Mesenchymal stem cell (in vitro differentiated cells and primary cell): ENCODE data around the gene PRSS57.

Experiments used
- DNase-seq: peaks from one replicate; pipeline ENCODE4 v3.0.0-alpha.2; 2013
- H2AFZ ChIP-seq: one replicate; pipeline ENCODE4 v1.6.1; 2013; ENCODE audit warnings: low read depth, mild to moderate bottlenecking, control low read depth, inconsistent platforms, low read length, moderate library complexity
- H2AK5ac ChIP-seq: 2 replicates; pipeline ENCODE4 v1.6.1; 2013; ENCODE audit warnings: low read length, moderate library complexity, mild to moderate bottlenecking, inconsistent platforms; ENCODE audit not compliant: severe bottlenecking
- H2BK120ac ChIP-seq: one replicate; pipeline ENCODE4 v1.6.1; 2013; ENCODE audit warnings: low read depth, mild to moderate bottlenecking, inconsistent platforms, low read length, moderate library complexity
- H2BK12ac ChIP-seq, 2 experiments: one replicate each; pipeline ENCODE4 v1.6.1; 2013; ENCODE audit warnings: inconsistent platforms in 2 of 2, low read length in 2 of 2, mild to moderate bottlenecking in 2 of 2, moderate library complexity in 2 of 2, control low read depth in 1 of 2
- H2BK15ac ChIP-seq: one replicate; pipeline ENCODE4 v1.6.1; 2013; ENCODE audit warnings: mild to moderate bottlenecking, low read depth, inconsistent platforms; ENCODE audit not compliant: poor library complexity, severe bottlenecking
- H2BK5ac ChIP-seq: 2 replicates; pipeline ENCODE4 v1.6.1; 2013; ENCODE audit warnings: low read depth, mild to moderate bottlenecking, low read length, control low read depth, inconsistent platforms; ENCODE audit not compliant: poor library complexity, severe bottlenecking
- H3K14ac ChIP-seq, 2 experiments: one replicate each; pipeline ENCODE4 v1.6.1; 2013; ENCODE audit warnings: inconsistent platforms in 2 of 2, low read length in 2 of 2, control low read depth in 1 of 2, mild to moderate bottlenecking in 1 of 2, moderate library complexity in 1 of 2
- H3K18ac ChIP-seq, 2 experiments: one replicate each; pipeline ENCODE4 v1.6.1; 2013; ENCODE audit warnings: inconsistent platforms in 2 of 2, low read length in 2 of 2, control low read depth in 1 of 2, low read depth in 1 of 2, mild to moderate bottlenecking in 1 of 2
- H3K23ac ChIP-seq, 2 experiments: one replicate each; pipeline ENCODE4 v1.6.1; 2013; ENCODE audit warnings: inconsistent platforms in 2 of 2, low read length in 2 of 2, mild to moderate bottlenecking in 2 of 2, moderate library complexity in 2 of 2, control low read depth in 1 of 2
- H3K27ac ChIP-seq: 2 replicates; pipeline ENCODE4 v1.5.1; 2013; ENCODE audit warnings: mild to moderate bottlenecking, moderate library complexity, low read length, control low read depth, inconsistent platforms; ENCODE audit not compliant: poor library complexity, severe bottlenecking
- H3K27me3 ChIP-seq, 2 experiments: 2 replicates each; pipeline versions ENCODE4 v1.6.1 to v1.7.0; 2013; ENCODE audit warnings: low read length in 2 of 2, mild to moderate bottlenecking in 2 of 2, moderate library complexity in 2 of 2, control low read depth in 1 of 2, inconsistent platforms in 1 of 2; ENCODE audit not compliant: control insufficient read depth in 1 of 2, insufficient read depth in 1 of 2
- H3K36me3 ChIP-seq, 2 experiments: 2 replicates each; pipeline versions ENCODE4 v1.6.1 to v1.7.0; 2013; ENCODE audit warnings: low read length in 2 of 2, control low read depth in 1 of 2, inconsistent platforms in 1 of 2, low read depth in 1 of 2, mild to moderate bottlenecking in 1 of 2; ENCODE audit not compliant: insufficient read depth in 2 of 2, control insufficient read depth in 1 of 2
- H3K4ac ChIP-seq, 2 experiments: one replicate each; pipeline ENCODE4 v1.6.1; 2013; ENCODE audit warnings: inconsistent platforms in 2 of 2, low read length in 2 of 2, mild to moderate bottlenecking in 2 of 2, moderate library complexity in 2 of 2, control low read depth in 1 of 2, low read depth in 1 of 2
- H3K4me1 ChIP-seq: 2 replicates; pipeline ENCODE4 v1.6.1; 2013; ENCODE audit warnings: low read depth, low read length, control low read depth; ENCODE audit not compliant: control insufficient read depth, insufficient read depth
- H3K4me2 ChIP-seq: 2 replicates; pipeline ENCODE4 v1.6.1; 2013; ENCODE audit warnings: low read length, mild to moderate bottlenecking, inconsistent platforms; ENCODE audit not compliant: poor library complexity, severe bottlenecking
- H3K4me3 ChIP-seq, 2 experiments: 2 replicates each; pipeline versions ENCODE4 v1.5.1 to v1.7.0; 2013; ENCODE audit warnings: low read length in 2 of 2, mild to moderate bottlenecking in 2 of 2, control low read depth in 1 of 2, low read depth in 1 of 2; ENCODE audit not compliant: insufficient read depth in 1 of 2
- H3K79me1 ChIP-seq: replicated peaks from 2 replicates; pipeline ENCODE4 v1.6.1; 2013; ENCODE audit warnings: mild to moderate bottlenecking, control low read depth, low read length, inconsistent platforms; ENCODE audit not compliant: poor library complexity, severe bottlenecking
- H3K9ac ChIP-seq: 2 replicates; pipeline ENCODE4 v1.7.0; 2013; ENCODE audit warnings: mild to moderate bottlenecking, low read length, moderate library complexity
- H3K9me3 ChIP-seq: 2 replicates; pipeline ENCODE4 v1.7.0; 2013; ENCODE audit warnings: mild to moderate bottlenecking, low read length; ENCODE audit not compliant: control insufficient read depth
- H4K8ac ChIP-seq: one replicate; pipeline ENCODE4 v1.6.1; 2013; ENCODE audit warnings: inconsistent platforms, mild to moderate bottlenecking, low read length, moderate library complexity
- H4K91ac ChIP-seq: one replicate; pipeline ENCODE4 v1.6.1; 2013; ENCODE audit warnings: mild to moderate bottlenecking, low read length, inconsistent platforms
- WGBS: methylation state at CpG from one replicate; pipeline ENCODE4 v1.1.7; 2013; ENCODE audit warnings: mixed read lengths; 5-methylcytosine and 5-hydroxymethylcytosine counted together

PRSS57 gene

GRCh38 chr19:725461-726089 lies 30.3 kb upstream of the PRSS57 start:
- 87% methylated on average over 12 of the region's 13 CpGs for WGBS

DNA sequence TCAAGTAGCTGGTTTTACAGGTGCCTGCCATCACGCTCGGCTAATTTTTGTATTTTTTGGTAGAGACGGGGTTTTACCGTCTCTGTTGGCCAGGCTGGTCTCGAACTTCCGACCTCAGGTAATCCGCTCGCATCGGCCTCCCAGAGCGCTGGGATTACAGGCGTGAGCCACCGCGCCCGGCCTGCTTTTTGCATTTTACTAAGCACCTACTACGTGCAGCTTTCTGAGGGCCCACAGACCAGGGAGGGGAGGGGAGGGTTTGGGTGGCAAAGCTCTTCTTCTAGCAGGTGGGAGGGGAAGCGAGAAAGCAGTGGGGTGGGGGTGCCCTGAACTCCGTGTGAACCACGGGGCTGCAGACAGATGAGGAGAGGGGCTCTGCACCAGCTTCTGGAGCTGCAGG lies 28.5 kb upstream of the PRSS57 start:
- H3K18ac ChIP-seq: no peak overlapping the region
- H3K9ac ChIP-seq: no peak overlapping the region
- no peak overlapping the region for H3K4me3 ChIP-seq
- no peaks in the 10 kb centered on the region for H3K9me3 ChIP-seq
- no peak overlapping the region for H2BK120ac ChIP-seq
- no peak overlapping the region for H4K91ac ChIP-seq
- no peak overlapping the region for H2BK12ac ChIP-seq
- no peak overlapping the region for H3K23ac ChIP-seq
- no peak overlapping the region for H4K8ac ChIP-seq
- H2AFZ ChIP-seq: no peak overlapping the region
- no peak for DNase-seq
- no peak overlapping the region for H2BK15ac ChIP-seq
- H3K14ac ChIP-seq: no peak overlapping the region
- H3K4me1 ChIP-seq: peaks cover 18% of the 10 kb centered on the region
- H3K27me3 ChIP-seq: no peaks in the 10 kb centered on the region
- no peak overlapping the region for H3K4ac ChIP-seq
- no peak overlapping the region for H2AK5ac ChIP-seq
- peaks cover 33% of the 10 kb centered on the region for H3K79me1 ChIP-seq
- no peak overlapping the region for H3K27ac ChIP-seq
- no peak overlapping the region for H2BK5ac ChIP-seq
- WGBS: 92% methylated on average over 18 of the region's 18 CpGs
- H3K36me3 ChIP-seq: peaks cover 3 to 53% of the 10 kb centered on the region in 2 experiments
- H3K4me2 ChIP-seq: no peak overlapping the region

More at GRCh38 chr19:725461-726089, 30.3 kb upstream of the PRSS57 start:
- Histone ChIP-seq H3K27me3 (no peaks in the 10 kb centered on the region), H2BK5ac (no peak overlapping the region), H3K4me3 (no peak overlapping the region), H2AFZ (no peak overlapping the region), H2BK12ac (no peak overlapping the region), H4K91ac (peak overlapping the region; percentile 68), H2BK120ac (no peak overlapping the region), H3K36me3 (peaks cover 3 to 46% of the 10 kb centered on the region in 2 experiments), H4K8ac (peak overlapping the region; percentile 49), H2AK5ac (peak overlapping the region; percentile 10), H3K18ac (no peak overlapping the region), H3K9me3 (no peaks in the 10 kb centered on the region), H3K14ac (no peak overlapping the region), H3K4me2 (no peak overlapping the region), H3K4me1 (peaks cover 11% of the 10 kb centered on the region), H3K4ac (no peak overlapping the region), H3K27ac (no peak overlapping the region), H3K23ac (no peak overlapping the region), H3K9ac (no peak overlapping the region), H2BK15ac (no peak overlapping the region), H3K79me1 (peaks cover 25% of the 10 kb centered on the region)
- DNase-seq: no peak

DNA sequence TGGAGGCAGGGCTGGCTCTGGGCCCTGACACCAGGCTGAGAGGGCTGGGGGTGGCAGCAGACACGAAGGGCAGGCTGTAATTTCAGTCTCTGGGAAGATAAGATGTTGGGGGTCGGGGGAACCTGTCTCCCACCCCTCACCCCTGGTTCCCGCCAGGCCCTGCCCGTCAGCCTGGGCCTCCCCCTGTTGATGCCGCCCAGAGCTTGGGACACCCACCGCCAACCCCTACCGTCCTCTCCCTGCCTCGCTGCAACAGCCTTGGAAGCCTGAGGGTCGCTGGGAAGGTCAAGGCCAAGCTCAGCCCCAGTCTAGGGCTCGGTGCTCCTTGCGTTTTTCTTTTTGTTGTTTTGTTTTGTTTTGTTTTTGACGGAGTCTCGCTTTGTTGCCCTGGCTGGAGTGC lies 28.0 kb upstream of the PRSS57 start:
- Histone ChIP-seq H3K14ac (no peak overlapping the region), H3K79me1 (peaks cover 33% of the 10 kb centered on the region), H3K27me3 (no peaks in the 10 kb centered on the region), H4K8ac (no peak overlapping the region), H2BK15ac (no peak overlapping the region), H3K9ac (no peak overlapping the region), H2BK12ac (no peak overlapping the region), H3K9me3 (no peaks in the 10 kb centered on the region), H3K4me3 (no peak overlapping the region), H3K27ac (no peak overlapping the region), H3K4ac (no peak overlapping the region), H3K36me3 (peaks cover 3 to 51% of the 10 kb centered on the region in 2 experiments), H4K91ac (no peak overlapping the region), H3K18ac (no peak overlapping the region), H2BK5ac (no peak overlapping the region), H2AK5ac (no peak overlapping the region), H3K4me2 (no peak overlapping the region), H3K4me1 (peaks cover 23% of the 10 kb centered on the region), H2BK120ac (no peak overlapping the region), H3K23ac (no peak overlapping the region), H2AFZ (no peak overlapping the region)
- WGBS: 89% methylated on average over 11 of the region's 13 CpGs
- no peak for DNase-seq

- no peak overlapping the region for H2BK120ac ChIP-seq
- no peaks in the 10 kb centered on the region for H3K27me3 ChIP-seq
- H3K4me1 ChIP-seq: peaks cover 25% of the 10 kb centered on the region
- peaks cover 34% of the 10 kb centered on the region for H3K79me1 ChIP-seq
- H3K9ac ChIP-seq: no peak overlapping the region
- WGBS: 89% methylated on average over 17 of the region's 17 CpGs
- no peak overlapping the region for H4K8ac ChIP-seq
- no peak overlapping the region for H4K91ac ChIP-seq
- no peaks in the 10 kb centered on the region for H3K9me3 ChIP-seq
- H3K23ac ChIP-seq: no peak overlapping the region
- no peak for DNase-seq
- no peak overlapping the region for H2AK5ac ChIP-seq
- H3K4me3 ChIP-seq: no peak overlapping the region
- H2BK15ac ChIP-seq: no peak overlapping the region
- H2BK12ac ChIP-seq: no peak overlapping the region
- H2AFZ ChIP-seq: no peak overlapping the region
- no peak overlapping the region for H2BK5ac ChIP-seq
- no peak overlapping the region for H3K27ac ChIP-seq
- no peak overlapping the region for H3K18ac ChIP-seq
- H3K4ac ChIP-seq: no peak overlapping the region
- H3K4me2 ChIP-seq: no peak overlapping the region
- no peak overlapping the region for H3K14ac ChIP-seq
- peaks cover 3 to 45% of the 10 kb centered on the region in 2 experiments for H3K36me3 ChIP-seq
These were observed 27.4 kb upstream of the PRSS57 start for GRCh38 chr19:722553-723101.
